SH-SY5Y (cell line): ENCODE results near the gene ASH1L.

ENCODE experiments used
- GATA2 ChIP-seq: IDR thresholded peaks from 2 replicates; pipeline ENCODE4 v1.6.1; 2011; ENCODE audit warnings: mild to moderate bottlenecking, low read depth, low read length
- GATA3 ChIP-seq: IDR thresholded peaks from 2 replicates; pipeline ENCODE4 v1.6.1; 2011; ENCODE audit warnings: low read depth, mild to moderate bottlenecking, low read length, moderate library complexity

GRCh38 chr1:155295942-155296267 is 266.7 kb downstream of the ASH1L start:
- no peak for TF ChIP-seq GATA2
- TF ChIP-seq GATA3 = no peak
